ENCODE results near the gene TMCC1.

GRCh38 chr3:129940086-129940485 lies 46.6 kb upstream of the TMCC1 start:
- TF ChIP-seq POLR2A (IDR thresholded peaks at IDR 0.05; ENCODE audit: low read length) (no peak), GATA1 (IDR thresholded peaks at IDR 0.05; ENCODE audit: low read depth, low read length) (no peak)
